Urothelium cell line (cell line): ENCODE data around the gene CPA5.
"Not testable (repeated sequence)": the region's sequence is repeated elsewhere in the genome, so short reads cannot be mapped to it uniquely, and the experiment has no call there.

ENCODE experiments used
- DNase-seq: peaks from one replicate; pipeline ENCODE4 v3.0.0; 2011; ENCODE audit warnings: low spot score, mixed read lengths
- FAIRE-seq: peaks from 2 replicates; lab custom pipeline; 2011; peaks lifted over from hg19 to GRCh38; lab: Jason Lieb, UNC

Gene CPA5

GRCh38 chr7:130344271-130344866 is at the start of gene CPA5:
Gene CPA5 (plus strand): TSS chr7:130344816. CDS start chr7:130346486, 1,670 bp downstream.
- FAIRE-seq (no peak), DNase-seq (no peak)

GRCh38 chr7:130296221-130296951 is 48.2 kb upstream of the CPA5 start:
- FAIRE-seq (no peak), DNase-seq (no peak)

- DNase-seq: no peak
- FAIRE-seq: no peak
These were observed 46.7 kb upstream of the CPA5 start for GRCh38 chr7:130297628-130298543.

- no peak for FAIRE-seq
These were observed 45.9 kb upstream of the CPA5 start for GRCh38 chr7:130298544-130299326.

GRCh38 chr7:130299866-130300265 is 44.8 kb upstream of the CPA5 start:
- FAIRE-seq (no peak), DNase-seq (no peak)

More at GRCh38 chr7:130298544-130299326, 45.9 kb upstream of the CPA5 start:
- no peak for DNase-seq

GRCh38 chr7:130301501-130302020 is 43.1 kb upstream of the CPA5 start:
- DNase-seq (no peak), FAIRE-seq (no peak)

- no peak for DNase-seq
- no peak for FAIRE-seq
These were observed 42.0 kb upstream of the CPA5 start for GRCh38 chr7:130302649-130303048.

- FAIRE-seq: no peak
These were observed 41.5 kb upstream of the CPA5 start for GRCh38 chr7:130303127-130303526.

GRCh38 chr7:130303551-130303950 is 41.1 kb upstream of the CPA5 start:
- DNase-seq (no peak), FAIRE-seq (no peak)

More at GRCh38 chr7:130303127-130303526, 41.5 kb upstream of the CPA5 start:
- DNase-seq: no peak

GRCh38 chr7:130303982-130304381 is 40.6 kb upstream of the CPA5 start:
- DNase-seq: no peak
- no peak for FAIRE-seq

- FAIRE-seq (no peak), DNase-seq (no peak)
These were observed 39.7 kb upstream of the CPA5 start for GRCh38 chr7:130304878-130305277.

GRCh38 chr7:130305433-130306042 is 39.1 kb upstream of the CPA5 start:
- FAIRE-seq (no peak), DNase-seq (no peak)

- FAIRE-seq: no peak
- no peak for DNase-seq
These were observed 34.6 kb upstream of the CPA5 start for GRCh38 chr7:130309986-130310385.

GRCh38 chr7:130314305-130314704 is 30.3 kb upstream of the CPA5 start:
- DNase-seq (no peak), FAIRE-seq (no peak)

GRCh38 chr7:130319541-130319940 is 25.1 kb upstream of the CPA5 start:
- FAIRE-seq (no peak), DNase-seq (no peak)

- not testable (repeated sequence) for FAIRE-seq, DNase-seq
These were observed 22.9 kb upstream of the CPA5 start for GRCh38 chr7:130321542-130322229.

- no peak for DNase-seq
- FAIRE-seq: no peak
These were observed 22.0 kb upstream of the CPA5 start for GRCh38 chr7:130322615-130323014.

GRCh38 chr7:130324306-130324943 is 20.2 kb upstream of the CPA5 start:
- no peak for FAIRE-seq
- no peak for DNase-seq

- FAIRE-seq (no peak), DNase-seq (no peak)
These were observed 14.9 kb upstream of the CPA5 start for GRCh38 chr7:130329681-130330080.
